ENCODE results near the gene NRP1. TPM values are rescaled to one million over a fixed set of nuclear protein-coding genes. Genes with fewer than 3 reads are reported as not detected.

Gene NRP1
- total and polyA plus RNA-seq, 2 of the 8 experiments (the other 6 are each of a cell fraction or from before 2014, with no cell fraction given) = 1.2 to 2.1 TPM

DNA sequence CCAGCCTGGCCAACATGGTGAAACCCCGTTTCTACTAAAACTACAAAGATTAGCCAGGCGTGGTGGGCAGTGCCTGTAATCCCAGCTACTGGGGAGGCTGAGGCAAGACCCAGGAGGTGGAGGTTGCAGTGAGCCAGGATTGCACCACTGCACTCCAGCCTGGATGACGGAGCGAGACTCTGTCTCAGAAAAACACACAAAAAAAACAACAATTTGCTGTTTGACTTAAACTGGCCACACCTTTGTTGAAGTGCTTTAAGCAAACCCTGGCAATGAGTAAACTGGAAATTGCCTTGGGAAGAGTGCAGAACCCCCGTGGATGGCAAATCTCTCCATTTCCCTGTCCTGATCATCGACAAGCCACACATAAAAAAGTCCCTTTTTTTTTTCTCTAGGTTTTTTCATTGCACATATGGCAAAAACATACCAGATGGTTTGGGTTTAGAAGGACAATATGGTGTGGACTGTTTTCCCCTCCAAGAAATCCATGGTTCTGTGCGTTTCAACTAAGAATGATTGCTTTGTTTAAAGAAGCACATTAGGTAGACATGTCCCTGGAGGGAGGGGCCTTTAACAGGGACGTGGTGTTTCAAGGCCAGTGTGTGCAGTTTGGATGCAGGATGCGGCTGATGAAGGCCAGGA, 76.9 kb downstream of the NRP1 start (continued):
- TF ChIP-seq SUZ12 (IDR thresholded peaks at IDR 0.05; ENCODE audit: low read length) (no peak), RXRA (IDR thresholded peaks at IDR 0.05; ENCODE audit: insufficient read depth, low read depth, low read length) (no peak), CBX8 (IDR thresholded peaks at IDR 0.05; ENCODE audit: borderline replicate concordance, low read depth, low read length) (no peak), SP2 (IDR thresholded peaks at IDR 0.05; ENCODE audit: low read length) (no peak), ASH2L (IDR thresholded peaks at IDR 0.05; ENCODE audit: low read length) (no peak), SP1 (IDR thresholded peaks at IDR 0.05; ENCODE audit: low read depth, low read length) (no peak)
